Measurements from ENCODE around the gene SYCE3.

Gene SYCE3

DNA sequence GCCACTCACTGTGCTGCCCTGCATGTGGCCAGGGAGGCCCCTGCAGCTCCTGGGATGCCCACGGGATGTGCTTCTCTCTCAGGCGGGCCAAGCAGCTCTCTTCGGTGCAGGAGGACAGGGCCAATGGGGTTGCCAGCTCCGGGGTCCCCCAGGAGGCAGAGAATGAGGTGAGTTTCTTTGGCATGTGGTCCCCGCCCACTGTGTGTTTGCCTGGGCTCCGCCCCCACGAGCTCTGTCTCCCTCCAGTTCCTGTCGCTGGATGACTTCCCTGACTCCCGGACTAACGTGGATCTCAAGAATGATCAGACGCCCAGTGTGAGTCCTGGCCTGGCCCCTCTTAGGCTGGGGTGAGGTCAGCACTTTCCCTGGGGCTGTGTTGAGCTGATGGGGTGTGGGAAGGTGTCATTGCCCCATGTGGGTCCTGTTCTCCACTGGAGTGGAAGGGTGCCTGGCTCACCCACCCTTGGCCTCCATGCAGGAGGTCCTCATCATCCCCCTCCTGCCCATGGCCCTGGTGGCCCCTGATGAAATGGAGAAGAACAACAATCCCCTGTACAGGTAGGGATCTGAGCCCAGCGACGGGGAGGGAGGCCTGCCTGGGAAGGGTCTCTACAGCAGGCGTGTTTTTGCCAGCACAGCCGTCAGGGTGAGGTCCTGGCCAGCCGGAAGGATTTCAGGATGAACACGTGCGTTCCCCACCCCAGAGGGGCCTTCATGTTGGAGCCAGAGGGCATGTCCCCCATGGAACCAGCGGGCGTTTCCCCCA lies 45.0 kb downstream of the SYCE3 start:
- no peak for DNase-seq

GRCh38 chr22:50516891-50517290 lies 45.8 kb downstream of the SYCE3 start:
- DNase-seq: no peak

- DNase-seq: no peak
These were observed 46.7 kb downstream of the SYCE3 start for GRCh38 chr22:50516068-50516467.

- DNase-seq: no peak
These were observed 49.5 kb downstream of the SYCE3 start for GRCh38 chr22:50513175-50513574.

DNA sequence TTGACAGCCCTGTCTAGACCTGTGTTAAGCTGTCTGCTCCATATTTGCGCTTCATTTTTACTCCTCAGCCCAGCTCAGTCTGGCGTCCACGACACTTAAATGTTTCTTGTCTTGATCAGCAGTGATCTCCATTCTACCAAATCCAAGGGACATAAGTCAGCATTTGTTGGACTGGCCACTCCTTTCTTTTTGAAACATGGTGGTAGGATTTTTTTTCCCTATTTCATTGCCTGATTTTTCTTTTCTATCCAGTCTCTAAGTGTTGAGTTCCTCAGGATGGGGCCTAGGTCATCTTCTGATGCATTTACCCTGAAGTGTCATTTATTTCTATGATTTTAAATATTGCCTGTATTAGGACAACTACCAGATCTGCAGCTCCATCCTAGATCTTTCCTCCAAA lies 53.8 kb downstream of the SYCE3 start:
- no peak for DNase-seq

- DNase-seq: peak; percentile 82
These were observed 54.5 kb downstream of the SYCE3 start, which contains the start of gene NCAPH2 for GRCh38 chr22:50507991-50508884. NCAPH2 (plus strand) TSS chr22:50508224; CDS start chr22:50508338, 114 bp downstream.

GRCh38 chr22:50507421-50507990 lies 55.2 kb downstream of the SYCE3 start, which contains the start of gene LMF2:
LMF2 (minus strand) TSS chr22:50507702; CDS start chr22:50507675, 27 bp downstream.
- DNase-seq: peak; percentile 36

DNA sequence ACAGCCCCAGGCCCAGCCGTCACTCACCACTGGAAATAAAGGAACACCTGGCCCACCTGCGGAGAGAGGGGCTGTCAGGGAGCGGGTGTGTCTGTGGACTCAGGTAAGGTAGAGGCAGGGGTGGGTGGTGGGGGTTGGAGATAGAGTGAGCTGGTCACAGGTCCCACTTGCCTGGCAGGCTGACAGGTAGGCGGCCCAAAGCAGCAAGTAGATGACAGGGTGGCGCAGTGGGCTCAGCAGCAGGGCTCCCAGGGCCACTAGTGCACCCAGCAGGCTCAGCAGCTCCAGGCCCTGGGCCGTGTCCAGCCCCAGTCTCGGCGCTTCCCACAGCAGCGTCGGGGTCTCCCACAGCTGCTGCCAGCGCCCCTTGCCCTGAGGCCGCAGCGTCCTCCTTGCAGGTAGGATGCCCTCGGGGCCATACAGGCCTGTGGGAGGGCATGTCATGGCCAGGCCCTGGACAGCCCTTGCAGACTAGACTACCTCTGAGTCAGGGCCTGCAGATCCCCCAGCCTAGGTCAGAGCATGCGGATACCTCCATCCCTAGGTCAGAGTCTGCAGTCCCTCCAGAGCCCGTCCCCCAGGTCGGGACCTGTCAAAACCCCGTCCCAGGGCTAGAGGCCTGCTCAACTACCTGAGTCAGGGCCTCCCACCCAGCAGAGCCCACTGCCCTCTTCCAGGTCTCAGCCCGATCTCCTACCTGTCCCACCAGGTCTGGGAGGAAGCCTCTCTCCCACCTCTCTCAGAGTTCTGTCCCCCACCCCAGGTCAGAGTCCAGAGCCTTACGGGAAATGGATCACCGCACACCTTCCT lies 55.9 kb downstream of the SYCE3 start:
- DNase-seq: no peak

DNA sequence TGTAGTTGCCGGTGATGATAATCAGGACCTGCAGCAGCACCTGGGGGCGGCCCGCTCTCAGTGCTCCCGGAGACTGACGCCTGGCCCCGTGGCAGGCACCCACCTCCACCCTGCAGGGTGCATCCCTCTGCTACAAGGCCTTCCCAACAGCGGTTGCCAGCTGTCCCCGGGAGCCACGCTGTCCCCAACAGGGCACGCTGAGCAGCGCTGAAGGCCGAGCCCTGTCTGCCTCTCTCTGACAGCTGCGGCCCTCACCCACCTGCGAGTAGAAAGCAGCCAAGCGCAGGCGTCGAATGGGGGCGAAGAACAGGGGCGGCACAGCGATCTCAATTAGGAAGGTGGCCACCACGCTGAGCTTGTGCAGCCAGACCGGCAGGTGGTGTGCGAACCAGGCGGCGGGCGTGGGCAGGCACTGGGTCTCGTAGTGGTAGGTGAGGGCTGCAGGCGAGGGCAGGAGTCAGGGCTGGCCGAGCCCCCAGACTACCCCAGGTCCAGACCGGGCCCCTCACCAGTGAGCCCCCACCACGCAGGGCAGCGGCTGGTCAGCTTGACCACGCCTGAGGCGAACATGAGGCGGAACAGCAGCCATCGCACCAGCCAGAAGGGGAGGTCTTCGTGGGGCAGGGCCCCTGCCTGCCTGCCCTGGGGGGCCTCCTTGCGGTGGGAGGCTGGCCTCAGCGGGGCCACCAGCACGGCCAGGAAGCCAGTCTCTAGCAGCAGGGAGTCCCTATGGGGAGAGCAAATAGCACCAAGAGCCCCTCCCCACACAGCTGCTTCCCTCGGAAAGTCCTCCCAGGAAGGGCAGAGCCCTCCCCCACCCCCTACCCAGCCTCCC lies 56.7 kb downstream of the SYCE3 start:
- DNase-seq: no peak

GRCh38 chr22:50505276-50505775 lies 57.4 kb downstream of the SYCE3 start:
- no peak for DNase-seq

- no peak for DNase-seq
These were observed 58.1 kb downstream of the SYCE3 start for GRCh38 chr22:50504369-50505211.

GRCh38 chr22:50503475-50504145 lies 59.1 kb downstream of the SYCE3 start:
- DNase-seq: no peak

GRCh38 chr22:50502628-50503474 lies 59.9 kb downstream of the SYCE3 start:
- DNase-seq: no peak

- DNase-seq: no peak
These were observed 60.6 kb downstream of the SYCE3 start for GRCh38 chr22:50502096-50502495.
